GM12873 (cell line): ENCODE results near the gene COX7B.

ENCODE experiments used
- CTCF ChIP-seq: IDR thresholded peaks from 2 replicates; pipeline ENCODE4 v1.5.1; 2012; ENCODE audit warnings: low read depth, mild to moderate bottlenecking, moderate library complexity, low read length, control low read depth; ENCODE audit not compliant: insufficient read depth; ENCODE audit errors: missing control alignments

COX7B gene

DNA sequence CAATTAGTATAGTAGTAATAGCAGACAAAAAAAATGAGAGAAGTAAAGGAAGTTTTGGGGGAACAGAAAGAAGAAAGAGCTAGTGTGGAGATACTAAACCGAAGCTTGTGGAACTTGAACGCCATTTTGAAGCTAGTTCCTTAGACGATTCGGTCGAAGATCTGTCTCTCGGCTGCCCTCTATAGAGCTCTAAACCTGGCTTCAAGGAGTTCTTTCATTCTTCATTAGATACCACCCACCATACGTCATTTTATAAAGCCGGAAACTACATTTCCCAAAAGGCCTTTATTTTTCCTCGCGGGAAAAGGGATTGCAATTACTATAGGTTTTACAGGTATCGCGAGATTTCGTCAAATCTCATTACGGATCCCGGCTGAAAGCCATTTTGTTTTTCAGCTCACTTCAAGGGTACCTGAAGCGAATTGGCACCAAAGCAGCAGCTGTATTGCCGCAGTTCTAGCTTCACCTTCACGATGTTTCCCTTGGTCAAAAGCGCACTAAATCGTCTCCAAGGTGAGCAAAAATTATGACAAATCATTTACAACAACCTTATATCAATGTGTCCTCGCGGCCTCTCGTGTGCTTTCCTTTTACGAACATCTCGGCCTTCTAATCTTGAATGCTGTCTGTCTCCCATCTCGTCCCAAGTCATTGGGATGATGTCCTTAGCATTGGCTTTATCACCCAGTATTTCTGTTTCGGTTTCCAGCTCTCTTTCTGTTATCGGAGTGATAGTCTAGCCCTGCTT, at the start of gene COX7B:
TSS of gene COX7B (plus strand) at position 388 of the 748 bp plus-strand sequence. CDS start at position 474, 86 bp downstream.
- peak; percentile 62 for TF ChIP-seq CTCF

DNA sequence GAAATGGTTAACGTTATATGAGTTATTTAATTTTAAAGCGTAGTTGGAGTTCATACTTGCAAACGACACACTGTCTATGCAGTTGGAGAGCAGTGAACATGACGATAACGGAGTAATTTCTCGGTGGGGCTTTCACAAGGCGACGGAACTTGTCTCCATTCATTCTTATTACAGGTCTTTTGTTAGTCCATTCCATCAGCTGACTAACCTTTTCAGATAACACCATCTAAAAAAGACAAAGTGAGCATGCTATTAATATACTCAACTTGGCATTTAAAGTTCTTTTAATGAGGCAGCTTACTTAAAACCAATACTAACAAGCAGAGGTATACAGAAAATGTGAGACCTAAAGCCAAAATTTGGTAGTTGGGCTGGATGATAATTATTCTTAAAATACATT, 23.9 kb upstream of the COX7B start:
- no peak for TF ChIP-seq CTCF

- TF ChIP-seq CTCF: no peak
Observed at GRCh38 chrX:77892887-77893286, 6.4 kb upstream of the COX7B start.

GRCh38 chrX:77893713-77894112, 5.6 kb upstream of the COX7B start:
- TF ChIP-seq CTCF: no peak

DNA sequence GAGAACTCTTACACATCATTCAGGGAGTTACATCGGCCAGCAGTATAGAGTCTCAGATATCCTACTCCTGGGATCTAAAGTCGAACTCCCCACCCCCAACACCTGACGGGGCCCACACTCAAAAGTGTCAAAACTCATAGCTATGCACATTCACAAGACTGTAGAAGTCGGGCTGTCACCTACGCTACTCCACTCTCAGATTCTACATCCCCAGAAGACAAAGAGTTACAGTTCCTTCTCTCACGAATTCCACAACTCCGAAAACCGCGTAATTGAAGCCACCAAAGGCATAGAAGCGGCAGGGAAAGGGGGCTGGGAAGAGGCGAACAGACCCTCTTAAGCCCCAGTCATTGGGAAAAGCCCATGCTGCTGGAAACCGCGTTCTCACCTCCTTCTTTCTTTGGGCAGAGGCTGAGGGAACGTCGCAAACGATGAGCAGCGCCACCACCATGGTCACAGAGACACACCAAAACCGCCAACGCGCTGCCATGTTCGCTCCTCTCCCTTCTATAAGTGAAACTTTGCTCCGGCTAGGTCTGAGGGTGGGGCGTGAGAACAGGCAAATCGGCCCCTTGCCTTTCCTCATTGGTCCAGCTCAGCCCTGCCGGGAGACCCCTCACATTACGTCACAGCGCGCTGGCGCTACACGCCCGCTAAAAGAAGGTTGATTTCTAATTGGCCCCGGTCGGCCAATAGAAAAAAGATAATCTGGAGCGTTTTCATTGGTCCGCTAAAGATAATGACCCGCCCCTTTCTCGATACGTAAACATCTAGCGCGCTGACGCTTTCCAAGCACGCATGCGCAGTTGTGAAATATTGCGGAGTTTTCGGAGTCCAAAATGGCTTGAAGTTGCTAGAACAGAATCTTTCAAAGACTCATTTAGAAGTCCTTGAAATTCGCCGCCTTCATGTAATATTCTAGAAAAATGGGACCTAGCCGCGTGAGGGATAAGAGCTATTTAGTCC, 4.1 kb upstream of the COX7B start, which contains the start of gene MAGT1:
TSS of gene MAGT1 (minus strand) at position 515 of the 966 bp plus-strand sequence. CDS start at position 490, 25 bp downstream.
- TF ChIP-seq CTCF: no peak

DNA sequence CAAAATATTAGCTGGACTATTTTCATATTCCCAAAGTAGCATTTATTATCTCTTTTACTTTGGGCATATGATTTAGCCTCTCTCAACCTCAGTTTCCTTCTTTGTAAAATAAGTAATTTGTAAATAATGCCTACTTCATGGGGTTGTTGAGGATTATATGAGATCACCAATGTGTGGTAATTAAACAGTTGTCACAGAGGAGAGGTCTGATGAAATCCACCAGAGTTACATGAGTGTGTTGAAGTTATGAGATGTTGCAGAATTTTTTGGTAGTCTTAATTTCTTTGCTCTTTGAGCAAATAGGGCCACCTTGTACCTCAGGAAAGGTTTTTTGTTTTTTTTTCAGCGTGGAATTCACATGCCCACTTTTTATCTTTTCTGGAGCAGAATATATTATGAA, 1.4 kb downstream of the COX7B start:
- TF ChIP-seq CTCF: no peak

DNA sequence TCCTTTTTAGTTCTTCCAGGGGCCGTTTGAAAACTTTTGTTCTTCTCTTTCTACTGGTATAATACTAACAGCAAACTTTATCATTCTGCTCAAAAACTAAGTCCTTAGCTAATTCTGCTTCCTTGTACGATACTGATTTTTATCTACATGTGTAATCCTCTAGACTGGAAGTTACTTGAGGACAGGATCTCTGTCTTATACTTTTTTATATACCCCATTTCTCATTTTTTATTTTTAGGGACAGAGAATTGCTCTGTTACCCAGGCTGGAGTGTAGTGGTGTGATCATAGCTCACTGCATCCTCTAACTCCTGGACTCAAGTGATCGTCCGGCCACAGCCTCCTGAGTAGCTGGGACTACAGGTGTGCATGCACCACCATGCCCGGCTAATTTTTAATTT, 2.2 kb downstream of the COX7B start:
- TF ChIP-seq CTCF: no peak
